ENCODE measurements around the gene CDCA7L. TPM values are rescaled to one million over a fixed set of nuclear protein-coding genes. Genes with fewer than 3 reads are reported as not detected.

CDCA7L gene
- total RNA-seq, 1 donor, result 30.0 TPM

DNA sequence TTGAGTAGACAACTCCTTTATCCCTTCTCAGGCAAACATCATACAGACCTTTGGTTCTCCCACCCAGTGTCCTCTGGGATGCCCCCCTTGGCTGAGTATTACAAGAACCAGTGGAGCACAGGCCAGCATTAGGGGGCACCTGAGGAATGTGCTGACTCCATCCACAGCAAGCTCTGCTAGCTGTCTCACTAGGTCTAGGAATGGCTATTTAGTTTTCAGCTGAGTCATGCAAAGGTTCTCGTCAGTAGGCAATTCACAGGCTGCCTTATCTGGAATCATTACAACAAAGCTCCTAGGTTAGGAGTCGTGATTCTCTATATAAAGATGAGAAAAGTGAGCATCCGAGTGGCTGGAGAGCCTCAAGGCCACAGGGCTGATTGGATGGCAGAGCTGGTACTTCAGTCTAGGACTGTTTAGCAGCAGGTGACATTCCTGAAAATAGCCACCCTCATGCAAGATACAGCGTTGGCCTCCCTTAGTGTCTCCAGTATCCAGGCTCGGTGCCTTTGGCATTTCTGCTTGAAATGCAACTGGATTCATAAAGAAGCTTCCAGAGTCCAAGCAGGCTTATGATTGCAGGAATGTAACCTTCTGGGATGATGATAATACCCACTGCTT, 75.8 kb downstream of the CDCA7L start:
- Histone ChIP-seq H2AFZ (ENCODE audit: low read length) (no peak overlapping the region), H3K27me3 (ENCODE audit: insufficient read depth, low read length) (no peaks in the 10 kb centered on the region), H3K36me3 (ENCODE audit: insufficient read depth, low read length) (no peaks in the 10 kb centered on the region), H3K4me1 (ENCODE audit: insufficient read depth, low read length) (peaks cover 5% of the 10 kb centered on the region), H3K9me3 (ENCODE audit: low read depth, low read length) (no peaks in the 10 kb centered on the region), H4K20me1 (ENCODE audit: insufficient read depth, low read length) (no peaks in the 10 kb centered on the region), H3K79me2 (ENCODE audit: insufficient read depth, low read length) (no peaks in the 10 kb centered on the region), H3K4me3 (ENCODE audit: insufficient read depth, low read length) (no peak overlapping the region), H3K27ac (ENCODE audit: low read depth, low read length) (no peak overlapping the region), H3K4me2 (ENCODE audit: insufficient read depth, low read length) (no peak overlapping the region)
- TF ChIP-seq CTCF (IDR thresholded peaks at IDR 0.05; ENCODE audit: extremely low read depth, low read depth, low read length), result no peak
- no peak for DNase-seq (ENCODE audit: insufficient read length, low spot score, missing footprints)

DNA sequence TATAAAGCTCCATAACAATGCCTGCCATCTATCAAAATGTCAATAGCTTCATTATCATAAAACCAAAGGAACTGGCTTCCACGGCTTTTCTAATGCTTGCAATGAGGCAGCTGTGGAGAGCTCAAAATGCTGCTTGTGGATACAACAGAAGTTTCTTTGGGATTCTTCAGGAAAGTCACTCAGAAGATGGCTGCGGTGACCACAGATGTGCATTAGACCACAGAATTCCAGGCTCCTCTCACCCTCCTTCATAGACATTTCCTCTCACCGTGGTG, 77.2 kb downstream of the CDCA7L start:
- no peak for TF ChIP-seq CTCF (IDR thresholded peaks at IDR 0.05; ENCODE audit: extremely low read depth, low read depth, low read length)
- no peak for DNase-seq (ENCODE audit: insufficient read length, low spot score, missing footprints)
- Histone ChIP-seq H3K27me3 (ENCODE audit: insufficient read depth, low read length) (no peaks in the 10 kb centered on the region), H4K20me1 (ENCODE audit: insufficient read depth, low read length) (no peaks in the 10 kb centered on the region), H3K4me3 (ENCODE audit: insufficient read depth, low read length) (no peak overlapping the region), H3K4me1 (ENCODE audit: insufficient read depth, low read length) (peaks cover 5% of the 10 kb centered on the region), H2AFZ (ENCODE audit: low read length) (no peak overlapping the region), H3K79me2 (ENCODE audit: insufficient read depth, low read length) (no peaks in the 10 kb centered on the region), H3K9me3 (ENCODE audit: low read depth, low read length) (no peaks in the 10 kb centered on the region), H3K27ac (ENCODE audit: low read depth, low read length) (no peak overlapping the region), H3K36me3 (ENCODE audit: insufficient read depth, low read length) (no peaks in the 10 kb centered on the region), H3K4me2 (ENCODE audit: insufficient read depth, low read length) (no peak overlapping the region)

DNA sequence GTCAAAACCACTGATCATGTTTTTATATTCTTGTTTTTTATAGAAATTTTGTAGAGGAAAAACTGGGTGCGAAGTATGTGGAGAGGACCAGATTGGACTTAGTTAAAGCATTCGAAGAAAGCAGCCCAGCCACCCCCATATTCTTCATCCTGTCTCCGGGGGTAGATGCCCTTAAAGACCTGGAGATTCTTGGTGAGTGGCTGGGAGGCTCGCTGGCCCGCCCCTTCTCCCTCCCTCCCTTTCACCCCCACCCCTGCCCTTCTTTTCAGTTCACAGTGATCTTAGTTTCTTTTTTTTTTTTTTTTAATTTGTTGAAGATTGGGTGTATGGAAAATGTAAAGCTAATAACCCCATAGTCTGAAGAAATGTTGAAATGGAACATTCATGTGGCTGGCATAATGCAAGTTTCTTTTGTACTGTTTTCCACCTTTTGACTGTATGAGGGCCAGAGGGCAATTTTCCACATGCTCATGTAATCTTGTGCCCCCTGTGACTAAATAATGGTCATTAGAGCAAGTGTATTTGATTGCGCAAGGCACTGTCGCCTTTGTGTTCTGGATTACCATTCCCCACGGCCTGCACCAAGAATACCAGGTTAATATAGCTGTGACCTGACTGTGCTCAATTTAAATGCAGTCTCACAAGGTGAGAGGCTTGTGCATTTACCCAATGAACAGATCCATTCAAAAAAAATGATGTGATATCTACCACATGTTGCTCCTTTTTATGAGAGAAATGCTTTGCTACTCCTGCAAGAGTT, 77.7 kb downstream of the CDCA7L start:
- Histone ChIP-seq H3K4me3 (ENCODE audit: insufficient read depth, low read length) (no peak overlapping the region), H3K27ac (ENCODE audit: low read depth, low read length) (no peak overlapping the region), H2AFZ (ENCODE audit: low read length) (no peak overlapping the region), H3K27me3 (ENCODE audit: insufficient read depth, low read length) (no peaks in the 10 kb centered on the region), H3K36me3 (ENCODE audit: insufficient read depth, low read length) (no peaks in the 10 kb centered on the region), H3K79me2 (ENCODE audit: insufficient read depth, low read length) (no peaks in the 10 kb centered on the region), H3K4me2 (ENCODE audit: insufficient read depth, low read length) (no peak overlapping the region), H3K4me1 (ENCODE audit: insufficient read depth, low read length) (peaks cover 5% of the 10 kb centered on the region), H3K9me3 (ENCODE audit: low read depth, low read length) (no peaks in the 10 kb centered on the region), H4K20me1 (ENCODE audit: insufficient read depth, low read length) (no peaks in the 10 kb centered on the region)
- DNase-seq (ENCODE audit: insufficient read length, low spot score, missing footprints), result no peak
- TF ChIP-seq CTCF (IDR thresholded peaks at IDR 0.05; ENCODE audit: extremely low read depth, low read depth, low read length), result no peak

DNA sequence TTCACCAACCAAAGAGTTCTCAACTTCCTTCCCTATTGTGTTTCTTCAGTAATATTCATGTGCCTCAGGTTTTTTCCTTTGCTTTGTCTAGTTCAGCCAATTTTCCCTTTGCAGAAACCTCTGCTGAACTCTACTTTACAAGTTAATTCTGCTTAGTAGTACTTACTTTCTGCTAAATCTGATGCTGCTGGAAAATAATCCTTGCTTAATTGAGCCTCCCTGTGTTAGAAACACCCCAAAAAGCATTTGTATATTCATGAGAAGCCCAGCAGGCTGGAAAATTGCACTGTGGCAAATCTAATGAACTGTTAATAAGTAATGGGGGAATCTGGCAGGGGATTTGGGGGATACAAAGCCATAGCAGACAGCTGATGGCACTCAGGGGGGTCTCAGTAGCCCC, 78.5 kb downstream of the CDCA7L start:
- Histone ChIP-seq H3K4me2 (ENCODE audit: insufficient read depth, low read length) (no peak overlapping the region), H3K79me2 (ENCODE audit: insufficient read depth, low read length) (no peaks in the 10 kb centered on the region), H3K27me3 (ENCODE audit: insufficient read depth, low read length) (no peaks in the 10 kb centered on the region), H3K27ac (ENCODE audit: low read depth, low read length) (no peak overlapping the region), H3K4me3 (ENCODE audit: insufficient read depth, low read length) (no peak overlapping the region), H3K9me3 (ENCODE audit: low read depth, low read length) (no peaks in the 10 kb centered on the region), H3K4me1 (ENCODE audit: insufficient read depth, low read length) (peaks cover 5% of the 10 kb centered on the region), H3K36me3 (ENCODE audit: insufficient read depth, low read length) (no peaks in the 10 kb centered on the region), H4K20me1 (ENCODE audit: insufficient read depth, low read length) (no peaks in the 10 kb centered on the region), H2AFZ (ENCODE audit: low read length) (no peak overlapping the region)
- TF ChIP-seq CTCF (IDR thresholded peaks at IDR 0.05; ENCODE audit: extremely low read depth, low read depth, low read length), result no peak
- DNase-seq (ENCODE audit: insufficient read length, low spot score, missing footprints), result no peak

Measured in osteoblast (primary cell).